CD14-positive monocyte (primary cell): ENCODE data around the gene AMBRA1. TPM values are rescaled to one million over a fixed set of nuclear protein-coding genes. Genes with fewer than 3 reads are reported as not detected.

Experiments
- DNase-seq, 3 donors: peaks; one replicate each; pipeline ENCODE4 v3.0.0-alpha.2; 2011 to 2022
- H2AFZ ChIP-seq: 2 replicates; pipeline ENCODE4 v1.6.0; 2012; ENCODE audit warnings: mild to moderate bottlenecking, low read depth, low read length, inconsistent platforms; ENCODE audit not compliant: insufficient read depth, poor library complexity, severe bottlenecking
- H3K27ac ChIP-seq, 2 donors: 1 replicate in 1 of 2; 2 replicates in 1 of 2; pipeline ENCODE4 v1.5.1; 2012 to 2013; ENCODE audit warnings: low read length in 2 of 2, control low read depth in 1 of 2, inconsistent platforms in 1 of 2, low read depth in 1 of 2, mild to moderate bottlenecking in 1 of 2
- H3K27me3 ChIP-seq, 2 donors: one replicate each; pipeline versions ENCODE4 v1.6.0 to v1.6.1; 2011 to 2013; ENCODE audit warnings: low read length in 2 of 2; ENCODE audit not compliant: control insufficient read depth in 2 of 2, insufficient read depth in 2 of 2
- H3K36me3 ChIP-seq, 2 donors: replicated peaks in 1 of 2; 1 replicate in 1 of 2; 2 replicates in 1 of 2; pipeline versions ENCODE4 v1.5.1 to v1.6.1; 2012 to 2013; ENCODE audit warnings: low read length in 2 of 2, control low read depth in 1 of 2, inconsistent platforms in 1 of 2, mild to moderate bottlenecking in 1 of 2; ENCODE audit not compliant: insufficient read depth in 2 of 2, control insufficient read depth in 1 of 2
- H3K4me1 ChIP-seq, 2 donors: 1 replicate in 1 of 2; 2 replicates in 1 of 2; pipeline versions ENCODE4 v1.5.1 to v1.6.1; 2012 to 2013; ENCODE audit warnings: low read length in 2 of 2, control low read depth in 1 of 2, inconsistent platforms in 1 of 2, mild to moderate bottlenecking in 1 of 2, moderate library complexity in 1 of 2; ENCODE audit not compliant: insufficient read depth in 2 of 2, control insufficient read depth in 1 of 2
- H3K4me2 ChIP-seq: replicated peaks from 2 replicates; pipeline ENCODE3; 2012; ENCODE audit warnings: low read length, moderate library complexity, mild to moderate bottlenecking; ENCODE audit not compliant: poor library complexity, severe bottlenecking; ENCODE audit errors: extremely low read depth
- H3K4me3 ChIP-seq, 3 experiments: fragments of 200-600 bp in 1 of 3; sonication (generic) in 1 of 3; replicated peaks in 1 of 3; 1 replicate in 2 of 3; 2 replicates in 1 of 3; pipeline ENCODE4 v1.5.1; 2011 to 2013; ENCODE audit warnings: low read length in 3 of 3, mild to moderate bottlenecking in 3 of 3, control low read depth in 2 of 3, low read depth in 2 of 3, inconsistent platforms in 1 of 3, moderate library complexity in 1 of 3
- H3K79me2 ChIP-seq: 2 replicates; pipeline ENCODE4 v1.6.0; 2012; ENCODE audit warnings: mild to moderate bottlenecking, control low read depth, inconsistent platforms, low read length, moderate library complexity; ENCODE audit not compliant: insufficient read depth
- H3K9ac ChIP-seq: 2 replicates; pipeline ENCODE4 v1.6.0; 2017; ENCODE audit warnings: low read length, mild to moderate bottlenecking; ENCODE audit not compliant: insufficient read depth, poor library complexity, severe bottlenecking
- H3K9me3 ChIP-seq, 2 donors: replicated peaks in 1 of 2; 1 replicate in 1 of 2; 2 replicates in 1 of 2; pipeline versions ENCODE4 v1.5.1 to v1.6.1; 2012 to 2013; ENCODE audit warnings: low read length in 2 of 2, control low read depth in 1 of 2; ENCODE audit not compliant: control insufficient read depth in 1 of 2, insufficient read depth in 1 of 2
- H4K20me1 ChIP-seq: 2 replicates; pipeline ENCODE4 v1.6.0; 2012; ENCODE audit warnings: mild to moderate bottlenecking, low read length, control low read depth, moderate library complexity; ENCODE audit not compliant: insufficient read depth
- H3K27ac Mint-ChIP-seq, 7 donors: one replicate each; pipeline ENCODE4 v1.8.0; 2020; ENCODE audit warnings: mild to moderate bottlenecking in 7 of 7, mixed read lengths in 7 of 7, moderate library complexity in 6 of 7, inconsistent platforms in 2 of 7
- H3K27me3 Mint-ChIP-seq, 3 donors: one replicate each; pipeline ENCODE4 v1.8.0; 2021 to 2022; ENCODE audit warnings: low read depth in 3 of 3, mild to moderate bottlenecking in 3 of 3, mixed read lengths in 3 of 3, moderate library complexity in 3 of 3, inconsistent platforms in 1 of 3
- H3K36me3 Mint-ChIP-seq, 2 donors: one replicate each; pipeline ENCODE4 v1.8.0; 2020; ENCODE audit warnings: mixed read lengths in 2 of 2, inconsistent platforms in 1 of 2, mild to moderate bottlenecking in 1 of 2
- H3K4me1 Mint-ChIP-seq: one replicate; pipeline ENCODE4 v1.8.0; 2020; ENCODE audit warnings: mild to moderate bottlenecking, mixed read lengths
- H3K4me3 Mint-ChIP-seq, 2 donors: one replicate each; pipeline ENCODE4 v1.8.0; 2020; ENCODE audit warnings: mild to moderate bottlenecking in 2 of 2, mixed read lengths in 2 of 2, moderate library complexity in 1 of 2
- H3K9me3 Mint-ChIP-seq, 7 donors: one replicate each; pipeline ENCODE4 v1.8.0; 2020 to 2022; ENCODE audit warnings: mixed read lengths in 7 of 7, mild to moderate bottlenecking in 6 of 7, moderate library complexity in 6 of 7, inconsistent platforms in 2 of 7
- WGBS: methylation state at CpG from one replicate; pipeline ENCODE4 v1.1.5; 2013; ENCODE audit warnings: missing lambda C conversion rate; ENCODE audit not compliant: insufficient coverage; 5-methylcytosine and 5-hydroxymethylcytosine counted together
- intact Hi-C, 2 donors: fragments of 100-400 bp; cut with micrococcal nuclease; formaldehyde crosslinking; loops; one replicate each; pipeline versions ENCODE4 v1.15.0 to v1.15.1; 2023
- polyA plus RNA-seq, 3 donors: library from polyadenylated mRNA; depleted of rRNA in 1 of 3; unstranded in 2 of 3; stranded (reverse) in 1 of 3; fragments of 300-500 nt in 2 of 3; fragments of >200 nt in 1 of 3; fragmentation: Illumina TruSeq in 2 of 3; gene quantifications; 1 replicate in 2 of 3; 2 replicates in 1 of 3; pipeline ENCODE4 v1.2.3, GENCODE V29; 2012 to 2021
- TF ChIP-seq, protein P1 (sequence below): fragments of 200-600 bp; IDR thresholded peaks from one replicate; pipeline ENCODE4 v1.8.0; 2022; ENCODE audit warnings: antibody characterized with exemption, mild to moderate bottlenecking

The AMBRA1 gene
- polyA plus RNA-seq, 3 donors = 2.1 to 6.1 (median 3.8) TPM

GRCh38 chr11:46607516-46607915 lies 13.7 kb upstream of the AMBRA1 start:
- no peak for DNase-seq
- H3K9ac ChIP-seq = no peak overlapping the region
- no peak overlapping the region for H3K4me2 ChIP-seq
- intact Hi-C loops = no loop called here
- no peaks in the 10 kb centered on the region for H4K20me1 ChIP-seq
- H3K4me3 ChIP-seq = no peak overlapping the region
- H3K9me3 ChIP-seq = no peaks in the 10 kb centered on the region
- no peaks in the 10 kb centered on the region for H3K27me3 ChIP-seq
- H3K79me2 ChIP-seq = no peaks in the 10 kb centered on the region
- Mint-ChIP-seq H3K4me1 (peaks cover 3% of the 10 kb centered on the region), H3K27ac (no peak overlapping the region), H3K4me3 (no peak overlapping the region), H3K9me3 (no peaks in the 10 kb centered on the region), H3K36me3 (peaks cover 7 to 12% of the 10 kb centered on the region in 2 donors), H3K27me3 (peaks cover 0 to 1% (median 0%) of the 10 kb centered on the region in 3 donors)
- peaks cover 7 to 16% of the 10 kb centered on the region in 2 donors for H3K36me3 ChIP-seq
- no CpG with 5 or more reads among the region's 1 CpG for WGBS
- no peak overlapping the region for H2AFZ ChIP-seq
- H3K4me1 ChIP-seq = no peaks in the 10 kb centered on the region
- H3K27ac ChIP-seq = no peak overlapping the region
- TF ChIP-seq, protein P1, sequence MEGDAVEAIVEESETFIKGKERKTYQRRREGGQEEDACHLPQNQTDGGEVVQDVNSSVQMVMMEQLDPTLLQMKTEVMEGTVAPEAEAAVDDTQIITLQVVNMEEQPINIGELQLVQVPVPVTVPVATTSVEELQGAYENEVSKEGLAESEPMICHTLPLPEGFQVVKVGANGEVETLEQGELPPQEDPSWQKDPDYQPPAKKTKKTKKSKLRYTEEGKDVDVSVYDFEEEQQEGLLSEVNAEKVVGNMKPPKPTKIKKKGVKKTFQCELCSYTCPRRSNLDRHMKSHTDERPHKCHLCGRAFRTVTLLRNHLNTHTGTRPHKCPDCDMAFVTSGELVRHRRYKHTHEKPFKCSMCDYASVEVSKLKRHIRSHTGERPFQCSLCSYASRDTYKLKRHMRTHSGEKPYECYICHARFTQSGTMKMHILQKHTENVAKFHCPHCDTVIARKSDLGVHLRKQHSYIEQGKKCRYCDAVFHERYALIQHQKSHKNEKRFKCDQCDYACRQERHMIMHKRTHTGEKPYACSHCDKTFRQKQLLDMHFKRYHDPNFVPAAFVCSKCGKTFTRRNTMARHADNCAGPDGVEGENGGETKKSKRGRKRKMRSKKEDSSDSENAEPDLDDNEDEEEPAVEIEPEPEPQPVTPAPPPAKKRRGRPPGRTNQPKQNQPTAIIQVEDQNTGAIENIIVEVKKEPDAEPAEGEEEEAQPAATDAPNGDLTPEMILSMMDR = no peak

DNA sequence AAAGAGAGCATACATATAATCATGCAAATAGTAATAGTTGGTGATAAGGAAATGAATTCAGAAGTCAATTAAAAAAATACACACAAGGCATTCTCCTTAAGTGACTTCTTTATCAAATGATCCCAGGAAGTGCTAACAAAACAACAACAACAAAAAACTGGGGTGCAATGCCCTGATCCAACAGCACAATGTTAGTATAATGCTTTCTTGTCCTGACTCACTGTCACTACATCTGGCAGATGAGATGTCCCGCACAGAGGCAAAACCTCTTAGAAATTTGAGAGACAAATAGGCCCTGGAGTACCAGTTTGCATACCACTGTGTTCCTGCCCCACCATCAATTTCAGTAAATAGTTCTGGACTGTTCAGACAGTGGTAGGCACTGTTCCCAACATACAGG lies 11.0 kb upstream of the AMBRA1 start:
- Histone ChIP-seq H2AFZ (no peak overlapping the region), H3K9ac (no peak overlapping the region), H4K20me1 (no peaks in the 10 kb centered on the region), H3K4me3 (no peak overlapping the region), H3K27me3 (no peaks in the 10 kb centered on the region), H3K9me3 (no peaks in the 10 kb centered on the region), H3K27ac (no peak overlapping the region), H3K79me2 (no peaks in the 10 kb centered on the region), H3K4me2 (no peak overlapping the region), H3K36me3 (peaks cover 7 to 16% of the 10 kb centered on the region in 2 donors), H3K4me1 (no peaks in the 10 kb centered on the region)
- no peak for DNase-seq
- no peak overlapping the region for H3K27ac Mint-ChIP-seq
- TF ChIP-seq, protein P1 = no peak
- intact Hi-C loops = no loop called here
- WGBS = no CpG with 5 or more reads among the region's 1 CpG
- no peak overlapping the region for H3K4me3 Mint-ChIP-seq
- H3K4me1 Mint-ChIP-seq = no peaks in the 10 kb centered on the region
- peaks cover 0 to 1% (median 0%) of the 10 kb centered on the region in 3 donors for H3K27me3 Mint-ChIP-seq
- H3K36me3 Mint-ChIP-seq = peaks cover 12 to 19% of the 10 kb centered on the region in 2 donors
- H3K9me3 Mint-ChIP-seq = no peaks in the 10 kb centered on the region
